Raji (cell line): Measurements from ENCODE around the gene STPG1.

Experiments
- POLR2A ChIP-seq: IDR thresholded peaks from 2 replicates; pipeline ENCODE4 v1.6.1; 2011; ENCODE audit warnings: low read depth, low read length, control low read depth; ENCODE audit not compliant: insufficient read depth

The STPG1 gene

DNA sequence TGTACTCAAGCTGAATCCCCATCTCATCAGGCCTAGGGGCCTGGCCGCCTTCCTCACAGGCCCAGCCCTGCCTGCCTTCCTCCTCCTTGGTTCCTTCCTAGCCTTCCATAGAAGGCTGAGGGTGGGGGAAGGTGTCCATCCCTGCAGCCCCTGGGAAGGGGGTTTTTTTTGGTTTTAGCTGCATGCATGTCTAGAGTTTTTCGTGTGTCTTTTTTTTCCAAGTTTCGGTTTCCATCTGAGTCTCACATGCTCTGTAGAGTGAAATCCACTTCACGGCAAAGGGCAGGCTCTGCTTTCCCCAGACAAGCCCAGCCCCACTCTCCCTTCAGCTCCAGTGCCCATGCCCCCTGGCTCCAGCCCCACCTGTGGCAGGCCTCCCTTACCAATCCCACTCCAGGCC lies 62.3 kb downstream of the STPG1 start:
- no peak for TF ChIP-seq POLR2A

DNA sequence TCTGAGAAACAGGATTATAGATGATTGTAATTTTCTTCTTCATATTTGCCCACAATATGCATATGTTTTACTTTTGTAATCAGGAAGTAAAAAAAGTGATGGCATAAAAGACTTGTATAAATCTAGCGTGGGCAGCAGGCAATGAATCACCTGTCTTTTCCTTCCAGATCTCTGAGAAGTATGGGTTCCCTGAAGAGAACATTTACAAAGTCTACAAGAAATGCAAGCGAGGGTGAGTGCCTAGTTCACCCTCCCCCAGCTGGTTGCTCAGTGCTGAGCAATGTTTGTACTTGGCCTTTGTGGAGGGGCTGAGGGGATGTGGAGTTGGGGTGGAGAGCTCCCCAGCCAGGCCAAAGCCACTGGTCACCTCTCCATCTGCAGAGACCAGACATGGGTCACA lies 63.7 kb downstream of the STPG1 start:
- no peak for TF ChIP-seq POLR2A

DNA sequence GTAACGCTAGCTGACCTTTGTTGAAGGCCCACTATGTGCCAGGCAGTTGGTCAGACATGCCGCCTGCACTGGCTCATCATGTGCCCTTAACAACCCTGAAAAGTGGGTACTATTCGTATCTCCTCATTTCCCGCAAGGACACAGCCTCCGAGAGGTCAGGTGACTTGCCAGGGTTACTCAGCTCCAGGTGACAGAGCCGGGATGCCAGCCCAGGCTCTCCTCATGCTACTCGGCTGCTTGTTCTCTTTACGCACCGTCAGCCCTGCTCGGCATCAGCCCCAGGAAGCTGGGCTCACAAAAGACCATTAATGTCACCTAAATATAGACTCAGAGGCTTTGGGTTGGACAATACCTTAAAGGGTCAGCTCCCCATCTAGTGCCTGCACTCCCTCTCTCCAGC lies 65.4 kb downstream of the STPG1 start:
- TF ChIP-seq POLR2A = no peak

DNA sequence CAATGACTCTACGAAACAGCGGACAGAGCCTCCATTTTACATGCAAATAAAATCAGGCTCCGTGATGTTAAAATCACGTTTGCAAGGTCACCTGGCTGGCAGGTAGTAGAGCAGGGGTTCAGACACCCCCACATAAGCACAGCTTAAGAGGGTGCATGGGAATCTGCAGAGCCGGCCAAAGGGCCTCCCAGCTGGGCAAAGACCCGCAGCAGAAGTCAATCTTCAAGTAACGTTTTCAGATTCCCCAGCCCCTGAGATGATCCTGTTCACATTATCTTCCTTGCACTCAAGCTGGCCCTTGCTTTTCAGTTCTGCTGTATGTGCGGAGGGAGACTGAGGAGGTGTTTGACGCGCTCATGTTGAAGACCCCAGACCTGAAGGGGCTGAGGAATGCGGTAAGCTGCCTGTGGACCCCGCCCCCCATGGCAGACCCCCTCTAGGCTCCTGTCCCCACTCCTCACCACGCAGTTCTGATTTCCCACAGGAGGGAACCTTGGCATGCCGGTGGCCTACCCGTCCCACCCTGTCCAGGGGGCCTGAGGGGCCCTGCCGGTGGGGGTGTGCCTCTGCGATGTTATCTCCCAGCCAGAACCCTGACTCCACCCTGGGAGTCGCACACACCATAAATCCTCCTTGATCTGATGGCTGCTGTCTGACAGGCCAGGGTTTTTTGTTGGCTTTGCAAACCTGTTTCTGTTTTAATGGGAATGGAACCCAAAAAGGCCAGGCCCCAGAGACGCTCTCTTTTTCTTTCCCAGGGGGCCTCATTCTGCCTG lies 66.2 kb downstream of the STPG1 start:
- no peak for TF ChIP-seq POLR2A

DNA sequence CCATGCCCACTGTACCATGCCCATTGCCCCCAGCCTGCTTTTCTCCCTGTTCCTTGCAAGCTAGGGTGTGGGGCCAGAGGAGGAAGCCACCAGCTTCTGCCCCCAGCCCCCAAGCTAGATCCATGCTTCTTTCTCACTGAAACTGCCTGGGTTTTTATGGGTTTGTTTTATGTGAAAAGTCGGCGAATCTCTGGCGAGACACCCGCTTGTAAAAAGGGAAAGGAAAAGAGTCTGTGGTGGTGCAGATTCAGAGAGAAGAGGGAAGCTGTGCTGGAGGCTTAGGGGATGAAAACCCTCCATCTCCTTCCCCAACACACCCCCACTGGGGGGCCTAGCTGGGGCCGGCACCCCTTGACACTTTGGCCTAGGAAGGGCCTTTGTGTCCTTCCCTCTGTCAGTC lies 68.2 kb downstream of the STPG1 start:
- TF ChIP-seq POLR2A = no peak

DNA sequence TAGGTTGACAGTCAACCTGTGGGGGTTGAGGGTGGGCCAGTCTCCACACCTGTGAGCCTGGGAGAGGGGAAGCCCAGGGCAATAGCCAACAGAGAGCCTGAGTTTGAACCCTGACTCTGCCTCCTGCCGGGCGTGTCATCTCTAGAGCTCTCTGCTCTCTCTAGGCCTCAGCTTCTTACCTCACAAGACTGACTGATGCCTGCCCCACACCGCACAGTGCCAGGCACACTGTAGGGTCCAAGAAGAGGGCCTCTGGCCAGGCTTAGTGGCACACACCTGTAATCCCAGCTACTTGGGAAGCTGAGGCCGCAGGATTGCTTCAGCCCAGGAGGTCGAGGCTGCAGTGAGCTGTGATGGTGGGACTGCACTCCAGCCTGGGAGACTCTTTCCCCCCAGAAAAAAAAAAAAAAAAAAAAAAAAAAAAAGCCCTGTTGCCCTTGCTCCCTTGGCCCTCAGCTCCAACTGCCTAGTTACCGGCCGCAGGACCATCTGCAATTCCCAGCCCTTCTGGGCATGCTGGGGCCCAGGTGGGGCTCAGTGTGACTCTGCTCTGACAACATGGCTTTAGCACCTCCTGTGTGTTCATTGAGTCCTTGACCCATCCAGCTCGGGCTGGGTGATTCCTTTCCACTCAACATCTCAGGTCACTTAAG lies 69.4 kb downstream of the STPG1 start:
- no peak for TF ChIP-seq POLR2A

DNA sequence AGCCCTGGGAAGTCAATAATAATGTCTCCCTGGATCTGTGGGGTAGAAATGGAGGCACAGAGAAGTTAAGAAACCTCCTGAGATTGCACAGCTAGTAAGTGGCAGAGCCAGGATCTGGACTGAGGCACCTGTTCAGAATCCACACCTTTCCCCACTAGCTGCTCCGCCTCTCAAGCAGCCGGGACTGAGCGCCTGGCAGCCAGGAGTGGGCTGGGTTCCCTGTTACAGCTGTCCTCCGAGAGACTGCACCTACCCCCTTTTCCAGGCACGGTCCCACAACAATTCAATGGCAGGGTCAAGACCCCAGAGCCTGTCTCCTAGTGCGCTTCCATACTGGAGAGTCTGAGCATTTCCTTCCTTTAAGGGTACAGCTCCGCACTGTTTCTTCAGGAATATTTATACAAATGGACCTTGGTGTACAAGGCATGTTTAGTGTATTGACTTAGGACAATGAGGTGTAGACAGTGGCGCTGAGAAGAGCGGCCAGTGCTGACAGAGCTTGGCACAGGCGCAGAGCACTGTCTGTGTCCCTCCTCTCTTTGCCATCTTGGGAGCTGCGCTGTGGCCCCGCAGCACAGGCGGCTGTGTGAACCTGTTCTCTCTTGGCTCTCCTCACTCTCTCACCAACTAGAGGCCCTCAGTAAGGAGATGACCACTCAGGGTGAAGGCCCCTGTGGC lies 70.0 kb downstream of the STPG1 start:
- TF ChIP-seq POLR2A = no peak

DNA sequence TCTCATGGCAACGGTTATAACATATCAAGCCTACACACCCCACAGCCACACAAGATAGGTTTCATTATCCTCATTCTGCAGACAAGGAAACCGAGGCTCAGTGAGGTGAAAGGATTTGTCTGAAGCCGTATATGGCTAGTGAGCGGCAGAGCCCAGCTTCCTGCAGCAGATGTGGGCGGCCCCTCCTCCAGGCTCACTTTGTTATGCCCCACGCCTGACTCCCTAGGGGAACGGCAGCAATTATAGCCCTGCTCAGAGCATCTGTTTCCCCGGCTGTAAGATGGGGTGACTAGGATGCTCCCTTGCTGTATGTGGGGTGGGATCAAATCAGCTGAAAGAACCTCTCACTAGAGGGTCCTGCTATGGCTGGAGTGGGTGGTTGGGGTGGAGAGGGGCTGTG lies 72.3 kb downstream of the STPG1 start:
- TF ChIP-seq POLR2A = no peak

DNA sequence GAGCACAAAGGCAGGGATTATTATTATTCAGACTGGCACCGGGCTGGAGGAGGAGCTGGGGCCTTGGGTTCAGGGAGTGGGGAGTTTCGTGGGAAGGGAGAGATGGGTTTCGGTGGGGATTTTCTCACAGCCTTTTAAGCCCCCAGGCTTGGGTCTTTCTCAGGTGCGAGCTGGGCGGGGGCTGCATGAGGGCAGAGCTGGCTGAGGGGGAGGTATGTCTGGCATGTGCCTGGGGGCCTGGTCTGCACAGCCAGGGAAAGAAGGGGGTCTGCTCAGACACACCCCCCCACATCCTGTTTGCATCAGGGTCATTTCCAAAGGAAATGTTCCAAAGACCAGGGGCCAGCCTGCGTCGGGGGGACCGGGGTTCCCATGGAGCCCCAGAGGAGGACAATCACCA lies 72.8 kb downstream of the STPG1 start:
- TF ChIP-seq POLR2A = no peak

DNA sequence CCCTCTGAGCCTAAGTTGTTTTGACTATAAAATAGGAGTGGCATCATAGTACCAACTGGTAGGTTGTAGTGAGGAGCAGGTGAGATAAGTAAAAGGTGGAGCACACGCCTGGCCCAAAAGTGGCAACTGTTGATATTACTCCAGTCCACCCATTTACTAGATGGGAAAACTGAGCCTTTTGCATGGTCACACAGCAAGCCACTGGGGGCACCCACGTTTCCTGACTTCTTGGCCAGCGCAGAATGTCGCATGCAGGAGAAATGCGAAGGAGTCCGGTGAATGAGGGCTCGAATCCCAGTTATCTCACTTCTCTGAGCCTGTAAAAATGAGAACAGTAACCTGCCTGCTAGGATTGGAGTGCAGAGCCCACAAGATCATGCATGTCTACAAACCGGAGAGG lies 73.6 kb downstream of the STPG1 start:
- TF ChIP-seq POLR2A = no peak

DNA sequence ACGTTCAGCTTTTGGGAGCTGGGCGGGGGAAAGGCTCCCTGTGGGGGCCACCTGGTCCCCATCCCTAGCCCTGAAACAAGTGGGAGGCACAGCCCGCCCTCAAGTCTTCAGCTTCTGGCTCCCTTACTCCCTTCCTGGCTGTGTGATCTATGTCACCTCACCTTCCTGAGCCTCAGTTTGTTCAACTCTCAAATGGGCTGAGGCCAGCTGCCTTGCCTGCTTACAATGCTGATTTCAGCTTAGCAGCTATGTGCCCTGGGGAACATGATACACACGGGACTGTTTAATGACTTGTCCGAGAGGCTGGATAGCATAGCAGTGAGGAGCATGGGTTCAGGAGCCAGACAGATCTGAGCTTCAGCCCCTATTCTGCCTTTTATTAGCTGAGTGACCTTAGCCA lies 75.1 kb downstream of the STPG1 start:
- TF ChIP-seq POLR2A = no peak

DNA sequence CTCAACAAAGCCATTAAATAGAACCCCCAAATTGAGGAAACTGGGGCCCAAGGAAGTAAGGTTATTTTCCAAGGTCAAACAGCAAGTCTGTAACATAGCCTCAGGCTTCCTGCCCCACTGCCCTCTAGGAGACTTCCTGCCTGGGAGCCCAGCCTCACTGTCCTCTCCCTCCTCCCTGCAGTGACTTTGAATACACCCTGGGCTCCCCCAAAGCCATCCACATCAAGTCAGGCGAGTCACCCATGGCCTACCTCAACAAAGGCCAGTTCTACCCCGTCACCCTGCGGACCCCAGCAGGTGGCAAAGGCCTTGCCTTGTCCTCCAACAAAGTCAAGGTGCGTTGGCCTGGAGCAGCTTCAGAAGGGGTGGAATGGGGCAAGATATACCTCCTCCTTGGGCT lies 76.1 kb downstream of the STPG1 start:
- TF ChIP-seq POLR2A = no peak

DNA sequence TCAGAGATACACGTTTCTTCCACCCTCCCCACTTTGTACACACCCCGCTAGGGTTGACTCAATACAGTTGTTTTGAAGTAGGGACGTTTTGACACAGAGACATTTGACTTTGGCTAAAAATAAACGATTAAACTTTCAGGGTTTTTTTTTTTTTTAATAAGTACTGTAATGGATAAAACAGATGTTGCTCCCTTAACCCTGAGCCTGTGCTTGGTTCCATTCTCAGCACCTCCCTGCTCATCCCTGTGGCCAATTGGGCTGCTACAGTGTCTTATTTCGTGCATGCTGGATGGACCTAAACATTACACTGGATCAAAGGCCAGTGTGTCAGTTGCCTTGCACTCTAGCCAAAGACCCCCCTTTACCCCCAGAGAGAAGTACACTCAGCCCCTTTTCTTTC lies 77.5 kb downstream of the STPG1 start:
- no peak for TF ChIP-seq POLR2A

DNA sequence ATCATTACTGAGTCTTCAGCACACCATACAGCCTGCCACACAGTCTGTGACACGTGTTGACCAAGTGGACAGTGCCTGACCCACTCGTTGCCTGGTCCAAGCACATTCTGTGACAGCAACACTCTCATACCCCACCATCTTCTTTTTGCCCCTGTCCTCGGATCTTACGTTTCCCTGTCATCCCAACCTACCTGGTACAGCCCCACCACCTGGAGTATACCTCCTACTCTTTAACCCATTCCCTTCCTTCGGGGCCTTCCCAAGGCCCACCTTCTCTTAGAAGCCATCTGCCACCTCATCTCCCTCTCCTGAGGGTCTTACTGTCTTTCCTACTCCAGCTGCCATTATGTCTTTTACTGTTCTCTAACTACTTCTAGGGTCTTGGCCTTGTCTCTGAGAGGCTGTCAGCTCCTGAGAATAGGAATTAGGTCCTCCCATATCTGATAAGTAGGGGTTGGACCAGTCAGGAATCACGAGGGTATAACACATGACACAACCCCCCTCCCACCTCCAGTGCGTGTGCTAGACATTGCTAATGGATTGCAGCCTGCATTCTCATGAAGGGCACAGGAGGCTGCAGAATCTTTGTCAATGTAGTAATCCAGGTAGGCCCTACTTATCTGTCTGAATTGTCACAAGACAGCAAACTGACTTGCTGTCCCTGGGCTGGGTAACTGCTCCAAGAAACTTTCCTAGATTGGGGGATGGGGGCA lies 81.5 kb downstream of the STPG1 start:
- no peak for TF ChIP-seq POLR2A

DNA sequence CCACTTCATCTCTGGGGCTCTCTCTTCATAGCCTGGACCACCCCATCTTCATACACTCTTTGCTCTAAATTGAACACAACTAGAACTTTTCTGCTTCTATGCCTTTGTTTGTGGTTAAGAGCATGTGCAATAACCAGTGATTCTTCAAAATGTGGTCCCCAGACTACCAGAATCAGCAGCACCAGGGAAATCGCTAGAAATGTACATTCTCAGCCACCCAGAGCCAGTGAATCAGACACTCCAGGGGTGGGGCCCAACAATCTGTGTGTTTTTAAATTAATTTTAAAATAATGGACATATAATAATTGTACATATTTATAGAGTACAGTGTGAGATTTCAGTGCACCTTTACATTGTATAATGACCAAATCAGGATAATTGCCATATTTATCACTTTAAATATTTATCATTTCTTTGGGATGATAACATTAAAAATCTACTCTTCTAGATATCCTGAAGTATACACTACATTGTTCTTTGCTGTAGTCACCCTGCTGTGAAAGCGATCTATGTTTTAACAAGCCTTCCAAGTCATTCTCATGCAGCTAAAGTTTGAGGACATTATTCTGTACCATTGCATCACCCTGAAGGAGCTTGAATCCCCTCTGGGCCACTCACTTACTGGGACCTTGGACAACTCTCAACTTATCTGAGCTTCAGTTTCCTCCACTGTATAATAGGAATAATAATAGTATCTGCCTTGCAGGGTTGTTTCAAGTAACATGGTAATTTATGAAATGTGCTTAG lies 83.6 kb downstream of the STPG1 start:
- TF ChIP-seq POLR2A = no peak
